ENCODE data around the gene FHL5. TPM values are rescaled to one million over a fixed set of nuclear protein-coding genes. Genes with fewer than 3 reads are reported as not detected.

FHL5 gene
- total RNA-seq, 1 experiment from 2014 or later: not detected

DNA sequence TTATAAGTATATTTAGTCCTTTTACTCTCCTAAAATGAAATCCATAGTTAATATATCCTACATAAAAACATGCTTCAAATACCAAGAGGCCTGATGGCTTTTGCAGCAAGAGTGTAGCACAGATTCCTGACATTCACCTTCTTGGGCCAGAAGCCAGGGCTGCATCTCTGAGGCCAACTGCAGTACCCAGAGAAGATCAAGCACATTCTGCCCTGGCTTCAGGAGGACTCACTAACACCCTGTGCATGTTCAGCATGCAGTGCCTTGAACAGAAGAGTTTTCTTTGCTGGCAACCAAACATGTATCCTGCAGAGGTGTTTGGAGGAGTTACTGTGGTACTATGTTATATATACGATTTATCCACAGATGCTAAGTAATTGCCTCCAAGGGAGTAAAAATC lies 90.3 kb downstream of the FHL5 start:
- Histone ChIP-seq H3K9me3 (ENCODE audit: insufficient read depth, low read depth) (no peaks in the 10 kb centered on the region), H3K27me3 (ENCODE audit: insufficient read depth, low read depth) (no peaks in the 10 kb centered on the region), H3K27ac (no peak overlapping the region), H3K4me2 (no peak overlapping the region), H3K4me1 (replicated peaks; ENCODE audit: insufficient read depth) (no peaks in the 10 kb centered on the region), H3K36me3 (ENCODE audit: low read depth) (no peaks in the 10 kb centered on the region), H2AFZ (no peak overlapping the region), H4K20me1 (ENCODE audit: insufficient read depth) (no peaks in the 10 kb centered on the region), H3K9me2 (ENCODE audit: insufficient read depth) (no peaks in the 10 kb centered on the region), H3K79me2 (ENCODE audit: low read depth) (no peaks in the 10 kb centered on the region), H3K4me3 (no peak overlapping the region), H3F3A (ENCODE audit: insufficient read depth, low read depth) (no peaks in the 10 kb centered on the region)
- POLR2A ChIA-PET (ENCODE audit: unreplicated experiment): no interaction called here
- CTCF ChIA-PET: no interaction called here
- intact Hi-C loops (cut with micrococcal nuclease; ENCODE audit: unreplicated experiment): no loop called here
- BruUV-seq (replicated peaks): no TSS peak
- TF ChIP-seq, protein P1, sequence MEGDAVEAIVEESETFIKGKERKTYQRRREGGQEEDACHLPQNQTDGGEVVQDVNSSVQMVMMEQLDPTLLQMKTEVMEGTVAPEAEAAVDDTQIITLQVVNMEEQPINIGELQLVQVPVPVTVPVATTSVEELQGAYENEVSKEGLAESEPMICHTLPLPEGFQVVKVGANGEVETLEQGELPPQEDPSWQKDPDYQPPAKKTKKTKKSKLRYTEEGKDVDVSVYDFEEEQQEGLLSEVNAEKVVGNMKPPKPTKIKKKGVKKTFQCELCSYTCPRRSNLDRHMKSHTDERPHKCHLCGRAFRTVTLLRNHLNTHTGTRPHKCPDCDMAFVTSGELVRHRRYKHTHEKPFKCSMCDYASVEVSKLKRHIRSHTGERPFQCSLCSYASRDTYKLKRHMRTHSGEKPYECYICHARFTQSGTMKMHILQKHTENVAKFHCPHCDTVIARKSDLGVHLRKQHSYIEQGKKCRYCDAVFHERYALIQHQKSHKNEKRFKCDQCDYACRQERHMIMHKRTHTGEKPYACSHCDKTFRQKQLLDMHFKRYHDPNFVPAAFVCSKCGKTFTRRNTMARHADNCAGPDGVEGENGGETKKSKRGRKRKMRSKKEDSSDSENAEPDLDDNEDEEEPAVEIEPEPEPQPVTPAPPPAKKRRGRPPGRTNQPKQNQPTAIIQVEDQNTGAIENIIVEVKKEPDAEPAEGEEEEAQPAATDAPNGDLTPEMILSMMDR (conservative IDR thresholded peaks at IDR 0.05): no peak
- TF ChIP-seq EZH2 (IDR thresholded peaks at IDR 0.05; ENCODE audit: low read depth): no peak
- DNase-seq: no peak

DNA sequence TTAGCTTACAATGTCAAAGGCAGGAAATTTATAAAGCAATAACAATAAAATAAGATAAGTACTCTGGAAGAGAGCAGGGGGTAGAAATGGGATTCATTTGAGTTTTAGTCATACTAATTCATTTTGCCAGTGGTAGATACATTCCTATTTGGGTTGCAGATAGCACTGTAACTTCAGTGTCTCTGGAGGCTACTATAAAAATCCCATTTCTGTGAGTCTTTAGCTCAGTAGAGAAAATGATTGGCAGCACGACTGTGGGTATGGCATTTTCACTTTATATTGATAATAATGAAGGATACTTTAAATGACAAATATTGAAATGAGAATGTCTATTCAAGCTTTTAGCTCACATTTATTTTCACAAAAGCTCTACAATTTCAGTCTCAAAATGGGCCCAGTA lies 93.6 kb downstream of the FHL5 start:
- intact Hi-C loops (cut with micrococcal nuclease; ENCODE audit: unreplicated experiment): no loop called here
- no peak for DNase-seq
- no peaks in the 10 kb centered on the region for H3K36me3 ChIP-seq (ENCODE audit: low read depth)
- H3F3A ChIP-seq (ENCODE audit: insufficient read depth, low read depth): no peaks in the 10 kb centered on the region
- no TSS peak for BruUV-seq (replicated peaks)
- no peaks in the 10 kb centered on the region for H3K27me3 ChIP-seq (ENCODE audit: insufficient read depth, low read depth)
- H3K9me3 ChIP-seq (ENCODE audit: insufficient read depth, low read depth): no peaks in the 10 kb centered on the region
- H3K4me1 ChIP-seq (replicated peaks; ENCODE audit: insufficient read depth): no peaks in the 10 kb centered on the region
- no peak overlapping the region for H2AFZ ChIP-seq
- H3K4me2 ChIP-seq: no peak overlapping the region
- H3K79me2 ChIP-seq (ENCODE audit: low read depth): no peaks in the 10 kb centered on the region
- no peak overlapping the region for H3K4me3 ChIP-seq
- H4K20me1 ChIP-seq (ENCODE audit: insufficient read depth): no peaks in the 10 kb centered on the region
- CTCF ChIA-PET: no interaction called here
- POLR2A ChIA-PET (ENCODE audit: unreplicated experiment): no interaction called here
- H3K9me2 ChIP-seq (ENCODE audit: insufficient read depth): no peaks in the 10 kb centered on the region
- no peak for TF ChIP-seq EZH2 (IDR thresholded peaks at IDR 0.05; ENCODE audit: low read depth)
- TF ChIP-seq, protein P1 (conservative IDR thresholded peaks at IDR 0.05): no peak
- H3K27ac ChIP-seq: no peak overlapping the region

DNA sequence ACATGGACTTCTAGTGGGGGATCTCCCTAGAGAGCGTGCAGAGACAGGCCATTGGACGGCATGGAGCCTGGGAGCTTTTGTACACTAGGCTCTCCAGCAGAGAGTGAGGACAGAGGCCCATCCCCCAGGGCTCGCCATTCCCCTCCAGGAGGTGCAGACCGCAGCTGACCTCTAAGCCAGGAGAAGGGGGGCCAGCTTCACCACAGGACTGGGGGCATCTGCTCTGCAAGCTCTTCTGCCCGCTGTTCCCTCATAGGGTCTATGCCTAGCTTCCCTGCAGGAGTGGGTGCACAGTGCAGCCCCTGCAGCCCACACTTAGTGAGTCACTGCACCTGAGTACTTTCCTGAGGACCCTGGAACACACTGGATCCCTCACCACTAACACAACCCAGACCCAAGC lies 94.4 kb downstream of the FHL5 start:
- H4K20me1 ChIP-seq (ENCODE audit: insufficient read depth): no peaks in the 10 kb centered on the region
- H3K4me2 ChIP-seq: no peak overlapping the region
- ChIA-PET CTCF (no interaction called here), POLR2A (ENCODE audit: unreplicated experiment) (no interaction called here)
- H3K27ac ChIP-seq: no peak overlapping the region
- no TSS peak for BruUV-seq (replicated peaks)
- no peaks in the 10 kb centered on the region for H3K79me2 ChIP-seq (ENCODE audit: low read depth)
- no peaks in the 10 kb centered on the region for H3K4me1 ChIP-seq (replicated peaks; ENCODE audit: insufficient read depth)
- no peak for TF ChIP-seq EZH2 (IDR thresholded peaks at IDR 0.05; ENCODE audit: low read depth)
- TF ChIP-seq, protein P1 (conservative IDR thresholded peaks at IDR 0.05): no peak
- intact Hi-C loops (cut with micrococcal nuclease; ENCODE audit: unreplicated experiment): no loop called here
- no peaks in the 10 kb centered on the region for H3K9me3 ChIP-seq (ENCODE audit: insufficient read depth, low read depth)
- no peaks in the 10 kb centered on the region for H3K27me3 ChIP-seq (ENCODE audit: insufficient read depth, low read depth)
- no peak for DNase-seq
- no peaks in the 10 kb centered on the region for H3F3A ChIP-seq (ENCODE audit: insufficient read depth, low read depth)
- no peaks in the 10 kb centered on the region for H3K9me2 ChIP-seq (ENCODE audit: insufficient read depth)
- H2AFZ ChIP-seq: no peak overlapping the region
- H3K36me3 ChIP-seq (ENCODE audit: low read depth): no peaks in the 10 kb centered on the region
- H3K4me3 ChIP-seq: no peak overlapping the region

Data from PC-9 (cell line).